ENCODE measurements around the gene OR9G1.
"Not testable (repeated sequence)": the region's sequence is repeated elsewhere in the genome, so short reads cannot be mapped to it uniquely, and the experiment has no call there.

Gene OR9G1, protein sequence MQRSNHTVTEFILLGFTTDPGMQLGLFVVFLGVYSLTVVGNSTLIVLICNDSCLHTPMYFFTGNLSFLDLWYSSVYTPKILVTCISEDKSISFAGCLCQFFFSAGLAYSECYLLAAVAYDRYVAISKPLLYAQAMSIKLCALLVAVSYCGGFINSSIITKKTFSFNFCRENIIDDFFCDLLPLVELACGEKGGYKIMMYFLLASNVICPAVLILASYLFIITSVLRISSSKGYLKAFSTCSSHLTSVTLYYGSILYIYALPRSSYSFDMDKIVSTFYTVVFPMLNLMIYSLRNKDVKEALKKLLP

GRCh38 chr11:56698795-56699194, at the start of gene OR9G1:
Gene OR9G1, plus strand, starts transcription at chr11:56699095. Its CDS starts 1,293 bp downstream, at chr11:56700388.
- DNase-seq, result no peak

DNA sequence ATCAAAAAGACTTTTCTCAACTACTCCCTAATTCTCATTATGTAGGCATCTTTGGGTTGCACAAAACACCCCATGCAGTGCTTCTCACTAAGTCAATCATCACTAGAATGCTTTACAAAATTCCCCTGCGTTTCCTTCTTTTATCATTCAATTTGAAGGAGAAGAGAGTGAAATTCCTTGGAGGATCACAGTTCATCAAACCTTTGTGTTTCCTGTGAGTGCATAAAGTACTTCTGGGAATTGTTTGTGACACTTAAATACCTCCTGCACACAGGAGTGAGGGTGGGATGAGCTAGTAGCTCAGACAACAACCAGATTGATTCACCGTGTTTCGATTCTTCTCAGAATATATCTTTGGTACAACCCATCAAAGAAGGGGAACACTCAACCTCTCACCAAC, 39.1 kb upstream of the OR9G1 start:
- no peak for DNase-seq

- no peak for DNase-seq
Observed at GRCh38 chr11:56663386-56663785, 35.5 kb upstream of the OR9G1 start, which contains the start of gene OR5AR1. Gene OR5AR1, plus strand, starts transcription at chr11:56663686. Its CDS starts 0 bp downstream, at chr11:56663686.

- DNase-seq, result no peak
Observed at GRCh38 chr11:56670984-56671383, 27.9 kb upstream of the OR9G1 start.

- DNase-seq, result no peak
Observed at GRCh38 chr11:56688554-56689100, 10.3 kb upstream of the OR9G1 start.

GRCh38 chr11:56691179-56691578, 7.7 kb upstream of the OR9G1 start:
- DNase-seq, result not testable (repeated sequence)

DNA sequence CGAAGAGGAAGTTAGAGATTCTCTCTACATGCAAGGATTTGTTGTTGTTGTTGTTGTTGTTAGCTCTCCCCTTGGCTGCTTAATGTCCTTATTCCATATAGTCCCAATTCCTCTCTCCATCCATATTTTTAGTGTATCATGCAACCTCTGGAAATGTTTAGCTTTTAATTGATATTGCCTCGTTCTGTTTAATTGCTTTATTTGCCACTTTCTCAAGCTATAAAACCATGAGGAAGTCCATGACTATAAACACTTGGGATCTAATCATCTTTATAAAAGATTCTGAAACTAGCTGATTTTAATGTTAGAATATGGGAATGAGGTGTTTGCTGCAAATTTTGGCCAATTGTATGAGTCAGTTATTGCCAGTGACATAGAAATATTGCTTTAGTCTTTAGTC, 5.5 kb upstream of the OR9G1 start:
- no peak for DNase-seq

GRCh38 chr11:56700242-56700913, 1.5 kb downstream of the OR9G1 start:
- DNase-seq, result no peak

- no peak for DNase-seq
Observed at GRCh38 chr11:56700914-56701485, 2.1 kb downstream of the OR9G1 start.

DNA sequence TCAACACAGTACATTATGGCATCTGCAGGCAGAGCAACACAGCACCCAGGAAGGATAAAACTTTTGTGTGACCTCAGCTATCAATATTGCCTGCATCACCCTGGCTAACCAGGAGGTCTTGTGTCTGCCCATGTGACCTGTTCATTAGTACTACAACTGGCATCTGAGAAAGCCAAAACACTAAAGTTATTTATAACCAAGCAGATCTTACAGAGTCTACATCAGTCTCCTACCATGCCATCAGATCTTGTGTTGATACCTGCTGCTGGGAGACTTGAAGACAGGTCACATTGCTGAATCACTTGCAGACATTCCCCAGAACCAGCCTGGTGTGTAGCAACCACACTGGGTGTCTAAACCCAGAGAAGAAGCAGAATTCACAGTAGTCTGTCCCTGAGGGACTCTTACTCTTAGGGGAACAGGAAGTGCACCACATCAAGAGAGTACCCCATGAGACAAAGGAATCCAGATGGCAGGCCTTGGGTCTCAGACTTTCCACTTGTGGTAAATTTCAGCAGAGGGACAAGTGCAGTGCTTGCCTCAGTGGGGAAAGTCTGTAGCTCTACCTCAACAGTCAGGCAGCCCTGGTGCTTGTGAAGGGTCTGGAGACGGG, 7.0 kb downstream of the OR9G1 start:
- no peak for DNase-seq

- no peak for DNase-seq
Observed at GRCh38 chr11:56706486-56706885, 7.6 kb downstream of the OR9G1 start.

- no peak for DNase-seq
Observed at GRCh38 chr11:56714206-56714605, 15.3 kb downstream of the OR9G1 start.

DNA sequence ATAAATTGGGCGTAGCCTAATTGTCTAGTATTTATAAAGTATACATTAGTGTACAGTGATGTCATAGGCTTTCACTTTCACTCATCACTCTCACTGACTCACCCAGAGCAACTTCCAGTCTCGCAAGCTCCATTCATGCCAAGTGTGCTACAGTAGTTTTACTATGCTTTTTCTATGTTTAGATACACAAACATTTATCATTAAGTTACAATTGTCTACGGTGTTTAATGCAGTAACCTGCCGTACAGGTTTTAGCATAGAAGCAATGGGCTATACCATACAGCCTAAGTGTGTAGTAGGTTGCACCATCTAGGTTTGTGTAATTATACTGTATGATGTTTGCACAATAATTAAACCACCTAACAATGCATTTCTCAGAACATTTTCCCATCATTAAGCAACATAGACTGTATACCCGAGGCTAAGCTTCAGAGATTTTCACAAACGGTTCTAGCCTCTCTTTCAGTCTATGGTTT, 17.5 kb downstream of the OR9G1 start:
- peak; percentile 3 for DNase-seq

GRCh38 chr11:56720513-56720912, 21.6 kb downstream of the OR9G1 start:
- no peak for DNase-seq

DNA sequence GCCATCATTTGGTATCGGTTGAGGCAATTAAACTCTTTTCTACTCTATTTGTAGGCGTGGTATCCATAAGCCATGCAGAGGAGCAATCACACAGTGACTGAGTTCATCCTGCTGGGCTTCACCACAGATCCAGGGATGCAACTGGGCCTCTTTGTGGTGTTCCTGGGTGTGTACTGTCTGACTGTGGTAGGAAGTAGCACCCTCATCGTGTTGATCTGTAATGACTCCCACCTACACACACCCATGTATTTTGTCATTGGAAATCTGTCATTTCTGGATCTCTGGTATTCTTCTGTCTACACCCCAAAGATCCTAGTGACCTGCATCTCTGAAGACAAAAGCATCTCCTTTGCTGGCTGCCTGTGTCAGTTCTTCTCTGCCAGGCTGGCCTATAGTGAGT, 41.2 kb downstream of the OR9G1 start:
- DNase-seq, result no peak

DNA sequence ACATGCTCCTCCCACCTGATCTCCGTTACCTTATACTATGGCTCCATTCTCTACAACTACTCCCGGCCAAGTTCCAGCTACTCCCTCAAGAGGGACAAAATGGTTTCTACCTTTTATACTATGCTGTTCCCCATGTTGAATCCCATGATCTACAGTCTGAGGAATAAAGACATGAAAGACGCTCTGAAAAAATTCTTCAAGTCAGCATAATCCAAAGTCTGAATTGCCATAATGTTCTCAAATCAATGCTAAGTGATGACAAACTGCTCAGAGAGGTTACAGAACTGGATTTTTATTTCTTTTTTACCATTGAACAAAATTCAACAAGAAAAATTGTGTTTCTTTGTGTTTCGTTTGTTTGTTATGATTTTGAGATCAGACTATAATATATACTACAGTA, 42.0 kb downstream of the OR9G1 start:
- no peak for DNase-seq

DNA sequence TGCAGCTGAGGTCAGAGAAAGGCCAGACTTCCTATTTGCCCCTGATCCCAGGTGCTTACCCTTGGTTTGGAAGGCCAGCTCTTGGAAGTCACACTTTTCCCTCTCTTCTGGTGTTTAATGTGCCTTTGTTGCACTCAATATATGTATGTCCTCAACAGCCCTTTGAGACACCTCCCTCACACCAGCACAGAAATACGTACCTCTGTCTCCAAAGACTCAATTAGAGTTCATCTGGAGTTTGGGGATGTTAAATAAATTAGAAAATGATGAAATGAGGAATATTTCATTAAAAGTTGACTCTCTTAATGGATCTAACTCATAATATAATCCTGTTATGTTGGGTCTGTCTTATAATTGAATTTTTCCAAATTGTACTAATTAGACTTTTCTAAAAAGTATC, 49.7 kb downstream of the OR9G1 start, which contains the start of gene OR9G4:
Gene OR9G4, minus strand, starts transcription at position 101 of the 400 bp plus-strand sequence. CDS start 4,931 bp downstream, outside the sequence.
- no peak for DNase-seq

- no peak for DNase-seq
Observed at GRCh38 chr11:56750190-56750589, 51.3 kb downstream of the OR9G1 start.

GRCh38 chr11:56751480-56751879, 52.6 kb downstream of the OR9G1 start:
- no peak for DNase-seq
